ENCODE data around the gene NIPAL3. TPM values are rescaled to one million over a fixed set of nuclear protein-coding genes. Genes with fewer than 3 reads are reported as not detected.

The NIPAL3 gene
- total RNA-seq, 2 experiments from 2014 or later, result 11.7 to 25.3 TPM

DNA sequence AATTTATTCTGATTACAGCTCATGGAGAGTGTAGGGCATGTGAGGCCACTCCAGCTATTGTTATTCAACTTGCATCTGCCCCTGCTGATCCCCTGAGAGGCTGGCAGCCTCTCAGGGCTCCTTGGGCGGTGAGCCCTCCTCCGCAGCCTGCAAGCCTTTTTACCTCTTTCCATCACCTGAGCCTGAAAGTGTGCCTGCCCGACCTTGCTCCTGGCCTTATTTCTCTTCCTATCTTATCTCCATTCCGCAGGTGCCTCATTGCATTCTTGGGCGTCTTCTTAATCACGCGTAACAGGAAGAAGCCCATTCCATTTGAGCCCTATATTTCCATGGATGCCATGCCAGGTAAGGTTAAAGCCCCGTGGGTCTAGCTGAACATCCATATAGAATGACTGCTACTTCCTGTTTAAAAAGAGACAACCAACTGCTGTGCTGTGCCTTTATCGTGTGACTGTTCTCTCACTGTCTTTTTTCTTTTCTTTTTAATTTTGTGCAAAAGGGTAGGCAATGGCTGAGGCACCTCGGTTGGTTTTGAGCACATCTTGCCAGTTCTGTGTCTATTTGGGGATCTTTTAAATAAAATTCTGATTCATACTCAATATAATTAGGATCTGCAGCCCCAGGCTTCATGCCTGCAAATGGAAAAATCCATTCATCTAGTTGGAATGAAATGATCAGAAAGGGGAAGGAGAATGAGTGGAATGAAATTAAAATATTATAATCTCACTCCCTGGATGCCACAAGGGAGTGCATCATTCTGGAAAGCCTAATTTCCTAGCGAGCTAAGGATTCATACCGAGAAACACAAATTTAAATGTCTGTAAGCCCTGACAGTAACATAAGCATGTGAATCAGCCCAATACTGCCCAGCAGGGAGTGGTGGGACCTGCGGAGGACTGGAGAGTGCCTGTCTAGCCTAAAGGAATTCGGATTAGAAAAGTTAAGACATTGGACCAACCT is 48.5 kb downstream of the NIPAL3 start:
- CTCF ChIA-PET (ENCODE audit: unreplicated experiment), result no interaction called here
- Histone ChIP-seq H2AFZ (ENCODE audit: low read length) (no peak overlapping the region), H3K36me3 (ENCODE audit: insufficient read depth, low read length) (peaks cover 30% of the 10 kb centered on the region), H4K20me1 (ENCODE audit: insufficient read depth, low read length) (no peaks in the 10 kb centered on the region), H3K79me2 (ENCODE audit: insufficient read depth, low read depth, low read length) (no peaks in the 10 kb centered on the region), H3K9me3 (ENCODE audit: low read length) (no peaks in the 10 kb centered on the region), H3K4me1 (ENCODE audit: insufficient read depth, low read length, poor library complexity, severe bottlenecking) (peaks cover 7% of the 10 kb centered on the region), H3K9me2 (ENCODE audit: insufficient read depth, low read length) (no peaks in the 10 kb centered on the region), H3K4me3 (ENCODE audit: low read depth, low read length, poor library complexity, severe bottlenecking) (no peak overlapping the region), H3K4me2 (ENCODE audit: low read length) (no peak overlapping the region), H3K27ac (ENCODE audit: low read depth, low read length, poor library complexity, severe bottlenecking) (no peak overlapping the region)
- POLR2A ChIA-PET, result interaction anchor here (0.6 to 1.1 kb wide), 4 partner anchors 11 to 45 kb away, joined by 3 to 4 read pairs (median 3); no protein-coding TSS in a partner anchor
- no TSS peak for BruUV-seq (replicated peaks)
- TF ChIP-seq CTCF (conservative IDR thresholded peaks at IDR 0.05; ENCODE audit: low read length) (no peak), EZH2phosphoT487 (IDR thresholded peaks at IDR 0.05; ENCODE audit: borderline replicate concordance, low read depth, low read length) (no peak)
- intact Hi-C loops (cut with micrococcal nuclease; ENCODE audit: unreplicated experiment), result no loop called here
- no peak for DNase-seq (ENCODE audit: low spot score)

DNA sequence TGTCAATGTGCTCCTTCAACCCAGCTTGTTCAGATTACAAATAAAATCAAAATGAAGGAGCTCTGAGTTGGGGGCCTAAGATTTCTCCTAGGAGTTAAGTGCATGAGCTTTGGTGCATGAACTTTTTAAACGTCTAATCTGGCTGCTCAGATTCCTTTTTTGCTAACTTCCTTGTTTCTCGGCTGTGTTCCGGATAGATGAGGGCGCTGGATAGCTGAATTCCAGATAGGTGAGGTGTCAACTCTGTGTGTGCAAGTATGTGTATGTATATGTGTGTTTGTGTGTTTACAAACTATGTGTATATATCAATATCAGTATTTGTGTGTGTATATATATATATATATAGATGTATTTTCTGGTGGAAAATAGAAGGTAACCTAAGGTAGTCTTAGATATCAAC is 49.5 kb downstream of the NIPAL3 start:
- no peak for TF ChIP-seq CTCF (conservative IDR thresholded peaks at IDR 0.05; ENCODE audit: low read length)
- no peak for TF ChIP-seq EZH2phosphoT487 (IDR thresholded peaks at IDR 0.05; ENCODE audit: borderline replicate concordance, low read depth, low read length)
- POLR2A ChIA-PET, result interaction anchor here (0.9 to 1.1 kb wide), 3 partner anchors 10 to 21 kb away, joined by 3 to 4 read pairs (median 3); no protein-coding TSS in a partner anchor
- Histone ChIP-seq H3K36me3 (ENCODE audit: insufficient read depth, low read length) (peaks cover 21% of the 10 kb centered on the region), H3K79me2 (ENCODE audit: insufficient read depth, low read depth, low read length) (no peaks in the 10 kb centered on the region), H3K4me1 (ENCODE audit: insufficient read depth, low read length, poor library complexity, severe bottlenecking) (peaks cover 7% of the 10 kb centered on the region), H3K9me2 (ENCODE audit: insufficient read depth, low read length) (no peaks in the 10 kb centered on the region), H4K20me1 (ENCODE audit: insufficient read depth, low read length) (no peaks in the 10 kb centered on the region), H3K4me3 (ENCODE audit: low read depth, low read length, poor library complexity, severe bottlenecking) (no peak overlapping the region), H3K27ac (ENCODE audit: low read depth, low read length, poor library complexity, severe bottlenecking) (no peak overlapping the region), H3K4me2 (ENCODE audit: low read length) (no peak overlapping the region), H2AFZ (ENCODE audit: low read length) (no peak overlapping the region), H3K9me3 (ENCODE audit: low read length) (no peaks in the 10 kb centered on the region)
- no TSS peak for BruUV-seq (replicated peaks)
- intact Hi-C loops (cut with micrococcal nuclease; ENCODE audit: unreplicated experiment), result no loop called here
- no peak for DNase-seq (ENCODE audit: low spot score)
- CTCF ChIA-PET (ENCODE audit: unreplicated experiment), result interaction anchor here (0.7 kb wide), 1 partner anchor 10 kb away, joined by 3 read pairs; no protein-coding TSS in a partner anchor
